ENCODE results near the gene SEZ6. TPM values are rescaled to one million over a fixed set of nuclear protein-coding genes. Genes with fewer than 3 reads are reported as not detected.

The SEZ6 gene
- total and polyA plus RNA-seq, 3 experiments from 2014 or later: 1.6 TPM; not detected in 2

DNA sequence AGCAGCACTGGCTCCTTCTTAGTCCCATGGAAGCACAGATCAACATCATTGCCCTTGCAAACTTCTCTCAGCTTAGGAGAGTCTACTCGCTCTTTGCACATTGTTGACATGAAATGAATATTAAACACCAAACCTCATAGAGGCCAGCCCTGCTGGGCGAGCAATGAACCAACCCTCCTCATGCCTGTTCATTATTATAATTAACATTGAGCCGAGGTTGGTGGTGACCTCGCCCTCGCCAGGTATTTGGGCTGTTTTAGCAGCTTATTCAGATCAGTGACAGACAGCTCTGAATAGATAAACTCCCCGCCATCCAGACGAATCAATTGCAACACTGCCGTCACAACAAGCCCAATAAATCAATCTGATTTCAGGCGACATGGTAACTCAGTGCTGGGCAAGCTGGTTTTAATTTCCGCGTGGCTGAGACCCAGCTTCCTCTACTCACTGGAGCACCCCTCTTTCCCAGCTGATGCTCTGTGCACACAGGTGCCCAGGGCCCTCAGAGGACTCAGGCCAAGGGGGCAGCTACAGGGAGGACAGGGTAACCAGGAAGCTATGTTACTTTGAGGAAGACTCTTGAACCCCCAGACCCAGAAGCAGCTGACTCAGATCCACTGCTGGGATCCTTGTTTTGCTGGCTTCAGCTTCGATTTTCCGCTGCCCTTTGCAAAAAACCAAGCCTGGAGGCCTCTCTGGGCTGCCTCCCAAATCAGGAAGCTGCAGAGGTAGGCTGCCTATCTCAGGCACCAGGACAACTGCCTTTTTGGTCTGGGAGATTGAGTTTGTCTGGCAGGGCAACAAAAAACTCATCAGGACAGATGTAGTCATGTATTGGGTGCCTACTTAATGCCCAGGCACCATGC lies 10.7 kb upstream of the SEZ6 start:
- Mint-ChIP-seq H3K4me1 (peaks cover 5 to 11% (median 8%) of the 10 kb centered on the region in 3 donors), H3K9me3 (no peaks in the 10 kb centered on the region), H3K36me3 (peaks cover 0 to 5% (median 0%) of the 10 kb centered on the region in 3 donors), H3K27me3 (peaks cover 42 to 55% of the 10 kb centered on the region in 2 donors), H3K4me3 (no peak overlapping the region), H3K27ac (no peak overlapping the region)
- Histone ChIP-seq H3K36me3 (ENCODE audit: insufficient read depth, low read length) (no peaks in the 10 kb centered on the region), H3K9me3 (ENCODE audit: low read length) (no peaks in the 10 kb centered on the region), H3K4me3 (ENCODE audit: low read length) (no peak overlapping the region), H3K27me3 (ENCODE audit: insufficient read depth, low read length, poor library complexity, severe bottlenecking) (peaks cover 16% of the 10 kb centered on the region), H3K4me1 (ENCODE audit: insufficient read depth, low read length) (peaks cover 5% of the 10 kb centered on the region), H3K27ac (ENCODE audit: low read depth, low read length) (no peak overlapping the region)
- ChIA-PET POLR2A (no interaction called here), CTCF (interaction anchor here (1.3 kb wide), 1 partner anchor 108 kb away, joined by 3 read pairs; no protein-coding TSS in a partner anchor)
- DNase-seq: no peak

DNA sequence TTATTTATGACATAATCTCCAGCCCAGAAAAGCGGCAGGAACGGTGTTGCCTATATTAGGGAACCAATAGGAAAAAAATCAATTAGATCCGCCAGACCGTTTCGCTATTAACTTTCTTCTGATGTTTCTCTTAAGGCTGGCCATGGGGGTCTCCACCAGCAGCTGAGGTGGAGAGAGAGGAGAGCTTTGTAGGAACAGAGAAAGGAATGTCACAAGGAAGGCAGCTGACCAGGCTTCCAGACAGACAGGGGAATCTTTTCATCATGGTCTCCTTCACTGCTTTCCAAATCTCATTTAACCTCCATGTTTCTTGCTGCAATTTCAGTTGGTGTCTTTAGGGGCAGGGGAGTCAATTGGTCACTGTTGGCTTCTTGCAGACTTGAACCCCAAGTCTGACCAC lies 8.9 kb upstream of the SEZ6 start:
- no peak for DNase-seq
- ChIA-PET CTCF (interaction anchor here (1.2 to 1.9 kb wide), 2 partner anchors 49 to 102 kb away, joined by 5 to 6 read pairs; no protein-coding TSS in a partner anchor), POLR2A (no interaction called here)
- no peak overlapping the region for H3K27ac ChIP-seq (ENCODE audit: low read depth, low read length)
- no peaks in the 10 kb centered on the region for H3K27me3 ChIP-seq (ENCODE audit: insufficient read depth, low read length, poor library complexity, severe bottlenecking)
- Mint-ChIP-seq H3K27ac (no peak overlapping the region), H3K27me3 (peaks cover 32 to 48% of the 10 kb centered on the region in 2 donors), H3K4me1 (peaks cover 5 to 11% (median 5%) of the 10 kb centered on the region in 3 donors), H3K9me3 (no peaks in the 10 kb centered on the region), H3K36me3 (peaks cover 0 to 3% (median 0%) of the 10 kb centered on the region in 3 donors), H3K4me3 (no peak overlapping the region)
- H3K4me1 ChIP-seq (ENCODE audit: insufficient read depth, low read length): peaks cover 4% of the 10 kb centered on the region
- no peak overlapping the region for H3K4me3 ChIP-seq (ENCODE audit: low read length)
- H3K36me3 ChIP-seq (ENCODE audit: insufficient read depth, low read length): no peaks in the 10 kb centered on the region
- no peaks in the 10 kb centered on the region for H3K9me3 ChIP-seq (ENCODE audit: low read length)

DNA sequence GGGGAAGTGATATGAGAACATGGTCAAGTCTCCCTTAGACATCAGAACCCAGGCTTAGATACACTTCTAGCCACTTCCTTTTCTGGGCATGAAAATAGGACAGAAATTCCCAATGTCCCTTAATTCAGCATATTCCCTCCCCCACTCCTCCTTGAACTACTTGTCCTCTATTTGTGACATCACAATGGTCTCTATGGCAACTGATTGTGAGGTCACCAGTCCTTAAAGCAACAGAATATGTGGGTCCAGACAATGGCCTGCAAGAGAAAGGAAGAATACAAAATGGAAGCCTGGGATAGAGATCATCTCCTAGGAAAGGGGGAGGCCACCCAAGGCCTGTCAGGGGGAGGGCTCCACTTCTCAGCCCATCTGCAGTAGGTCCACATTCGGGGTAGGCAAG lies 6.7 kb upstream of the SEZ6 start:
- CTCF ChIA-PET: no interaction called here
- no peak overlapping the region for H3K27ac Mint-ChIP-seq

DNA sequence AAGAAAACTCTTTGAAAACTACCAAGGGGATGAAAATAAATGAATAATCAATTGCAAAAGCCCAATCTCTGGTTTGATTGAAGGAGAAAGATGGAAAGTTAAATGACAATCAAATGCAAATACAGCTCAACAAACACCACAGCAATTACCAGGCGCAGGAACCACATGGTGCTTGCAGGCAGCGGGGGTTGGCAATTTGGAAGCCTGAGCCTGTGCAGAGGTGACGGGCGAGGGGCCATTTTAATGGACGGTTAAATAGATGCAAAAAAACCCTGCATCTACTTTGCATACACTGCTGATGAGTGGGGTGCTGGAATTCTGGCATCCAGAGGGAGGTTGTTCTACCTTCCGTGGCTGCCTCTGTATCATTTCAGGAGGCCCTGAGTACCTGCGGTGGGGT lies 4.8 kb upstream of the SEZ6 start:
- Histone ChIP-seq H3K4me1 (ENCODE audit: insufficient read depth, low read length) (no peaks in the 10 kb centered on the region), H3K27ac (ENCODE audit: low read depth, low read length) (no peak overlapping the region), H3K36me3 (ENCODE audit: insufficient read depth, low read length) (no peaks in the 10 kb centered on the region), H3K9me3 (ENCODE audit: low read length) (no peaks in the 10 kb centered on the region), H3K27me3 (ENCODE audit: insufficient read depth, low read length, poor library complexity, severe bottlenecking) (peaks cover 19% of the 10 kb centered on the region), H3K4me3 (ENCODE audit: low read length) (no peak overlapping the region)
- H3K9me3 Mint-ChIP-seq: no peaks in the 10 kb centered on the region
- H3K36me3 Mint-ChIP-seq: peaks cover 0 to 3% (median 0%) of the 10 kb centered on the region in 3 donors
- no peak overlapping the region for H3K4me3 Mint-ChIP-seq
- DNase-seq: no peak
- peaks cover 0 to 5% (median 5%) of the 10 kb centered on the region in 3 donors for H3K4me1 Mint-ChIP-seq
- H3K27ac Mint-ChIP-seq: peak overlapping the region in 1 of 8 donors; percentile 6
- POLR2A ChIA-PET: no interaction called here
- CTCF ChIA-PET: no interaction called here
- peaks cover 34 to 50% of the 10 kb centered on the region in 2 donors for H3K27me3 Mint-ChIP-seq

More for the DNA sequence above, 6.7 kb upstream of the SEZ6 start:
- Mint-ChIP-seq H3K9me3 (no peaks in the 10 kb centered on the region), H3K36me3 (peaks cover 0 to 3% (median 0%) of the 10 kb centered on the region in 3 donors), H3K4me1 (no peaks in the 10 kb centered on the region), H3K27me3 (peaks cover 27 to 49% of the 10 kb centered on the region in 2 donors), H3K4me3 (no peak overlapping the region)
- POLR2A ChIA-PET: no interaction called here
- no peak for DNase-seq
- H3K27ac ChIP-seq (ENCODE audit: low read depth, low read length): no peak overlapping the region
- no peak overlapping the region for H3K4me3 ChIP-seq (ENCODE audit: low read length)
- peaks cover 6% of the 10 kb centered on the region for H3K27me3 ChIP-seq (ENCODE audit: insufficient read depth, low read length, poor library complexity, severe bottlenecking)
- no peaks in the 10 kb centered on the region for H3K36me3 ChIP-seq (ENCODE audit: insufficient read depth, low read length)
- no peaks in the 10 kb centered on the region for H3K4me1 ChIP-seq (ENCODE audit: insufficient read depth, low read length)
- H3K9me3 ChIP-seq (ENCODE audit: low read length): no peaks in the 10 kb centered on the region

DNA sequence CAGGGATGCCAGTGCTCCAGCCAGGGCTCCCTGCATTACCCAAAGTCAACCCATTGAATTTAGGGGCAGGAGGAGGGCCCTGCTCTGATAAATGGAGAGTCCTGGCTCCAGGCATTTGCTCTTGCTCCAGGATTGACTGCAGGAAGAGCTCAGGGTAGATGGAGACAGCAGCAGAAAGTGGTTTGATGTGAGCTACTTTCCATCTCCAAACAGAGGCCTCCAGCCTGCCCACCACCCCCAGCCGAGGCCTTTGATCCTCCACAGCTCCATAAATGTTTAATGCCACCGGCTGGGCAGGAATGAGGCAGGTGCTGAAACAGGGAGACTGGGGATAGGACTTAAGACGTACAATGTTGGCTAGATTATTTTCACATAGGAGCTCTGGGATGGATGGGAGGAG lies 4.3 kb upstream of the SEZ6 start:
- H3K4me3 ChIP-seq (ENCODE audit: low read length): no peak overlapping the region
- no peak overlapping the region for H3K27ac ChIP-seq (ENCODE audit: low read depth, low read length)
- DNase-seq: no peak
- H3K4me3 Mint-ChIP-seq: no peak overlapping the region
- peaks cover 19% of the 10 kb centered on the region for H3K27me3 ChIP-seq (ENCODE audit: insufficient read depth, low read length, poor library complexity, severe bottlenecking)
- no peaks in the 10 kb centered on the region for H3K36me3 ChIP-seq (ENCODE audit: insufficient read depth, low read length)
- H3K4me1 Mint-ChIP-seq: peaks cover 0 to 8% (median 5%) of the 10 kb centered on the region in 3 donors
- H3K9me3 ChIP-seq (ENCODE audit: low read length): no peaks in the 10 kb centered on the region
- no peaks in the 10 kb centered on the region for H3K4me1 ChIP-seq (ENCODE audit: insufficient read depth, low read length)
- POLR2A ChIA-PET: no interaction called here
- peaks cover 0 to 3% (median 0%) of the 10 kb centered on the region in 3 donors for H3K36me3 Mint-ChIP-seq
- CTCF ChIA-PET: no interaction called here
- peaks cover 0 to 2% (median 0%) of the 10 kb centered on the region in 5 donors for H3K9me3 Mint-ChIP-seq
- no peak overlapping the region for H3K27ac Mint-ChIP-seq
- H3K27me3 Mint-ChIP-seq: peaks cover 32 to 50% of the 10 kb centered on the region in 2 donors

DNA sequence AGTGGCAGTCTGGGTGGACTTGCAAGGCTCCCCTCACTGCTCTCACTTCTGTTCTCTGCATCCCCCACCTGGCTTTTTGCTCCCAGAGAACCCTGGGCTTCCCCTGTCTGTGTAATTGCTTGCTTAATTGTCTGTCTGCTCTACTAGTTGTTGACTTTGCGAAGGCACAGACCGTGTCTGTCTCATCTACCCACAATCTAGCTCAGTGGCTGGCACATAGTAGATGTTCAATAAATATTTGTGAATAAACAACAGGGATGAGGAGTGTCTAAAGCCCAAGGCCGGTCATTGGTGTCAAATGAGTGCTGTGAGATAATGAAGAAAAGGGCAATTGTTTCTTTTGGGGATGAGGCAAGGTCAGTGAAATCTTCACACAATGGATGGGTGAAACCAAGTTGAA lies 2.8 kb upstream of the SEZ6 start:
- Histone ChIP-seq H3K27ac (ENCODE audit: low read depth, low read length) (no peak overlapping the region), H3K9me3 (ENCODE audit: low read length) (no peaks in the 10 kb centered on the region), H3K36me3 (ENCODE audit: insufficient read depth, low read length) (no peaks in the 10 kb centered on the region), H3K4me3 (ENCODE audit: low read length) (no peak overlapping the region), H3K4me1 (ENCODE audit: insufficient read depth, low read length) (no peaks in the 10 kb centered on the region), H3K27me3 (ENCODE audit: insufficient read depth, low read length, poor library complexity, severe bottlenecking) (peaks cover 32% of the 10 kb centered on the region)
- POLR2A ChIA-PET: no interaction called here
- Mint-ChIP-seq H3K27me3 (peaks cover 40 to 64% of the 10 kb centered on the region in 2 donors), H3K4me1 (peaks cover 2 to 8% (median 5%) of the 10 kb centered on the region in 3 donors), H3K4me3 (no peak overlapping the region), H3K36me3 (peaks cover 0 to 3% (median 0%) of the 10 kb centered on the region in 3 donors), H3K27ac (no peak overlapping the region), H3K9me3 (peaks cover 0 to 2% (median 0%) of the 10 kb centered on the region in 5 donors)
- DNase-seq: no peak
- CTCF ChIA-PET: interaction anchor here (0.8 kb wide), 1 partner anchor 43 kb away, joined by 3 read pairs; no protein-coding TSS in a partner anchor

DNA sequence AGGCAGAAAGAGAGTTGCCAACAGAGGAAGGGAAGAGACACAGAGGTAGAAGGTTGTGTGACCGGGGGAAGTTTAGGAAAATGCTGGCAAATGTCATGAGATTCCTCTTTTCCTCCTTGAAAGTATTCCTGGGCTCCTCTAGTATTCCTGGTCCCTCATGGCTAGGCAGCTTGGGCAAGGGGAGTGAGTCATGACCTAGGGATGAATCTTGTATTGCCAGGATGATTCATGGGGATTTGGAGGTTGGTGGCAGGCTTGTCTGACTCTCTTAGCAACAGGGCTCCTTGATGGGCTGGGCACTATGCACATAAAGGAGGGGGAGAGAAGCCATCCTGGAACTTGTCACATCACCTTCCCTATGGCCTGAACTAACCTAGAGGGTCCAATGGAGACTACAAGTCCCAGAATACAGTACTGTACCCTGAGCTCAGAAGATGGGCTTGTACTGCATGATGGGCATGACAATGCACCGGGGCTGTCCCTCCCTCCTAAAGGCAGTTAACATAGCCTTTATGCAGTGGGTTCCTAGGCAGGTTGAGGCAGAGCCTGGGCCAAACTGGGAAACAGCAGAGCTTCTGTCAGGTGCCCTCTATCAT lies 2.1 kb upstream of the SEZ6 start:
- DNase-seq: no peak
- Histone ChIP-seq H3K9me3 (ENCODE audit: low read length) (no peaks in the 10 kb centered on the region), H3K4me3 (ENCODE audit: low read length) (no peak overlapping the region), H3K36me3 (ENCODE audit: insufficient read depth, low read length) (no peaks in the 10 kb centered on the region), H3K27me3 (ENCODE audit: insufficient read depth, low read length, poor library complexity, severe bottlenecking) (peaks cover 36% of the 10 kb centered on the region), H3K27ac (ENCODE audit: low read depth, low read length) (no peak overlapping the region), H3K4me1 (ENCODE audit: insufficient read depth, low read length) (no peaks in the 10 kb centered on the region)
- peaks cover 43 to 68% of the 10 kb centered on the region in 2 donors for H3K27me3 Mint-ChIP-seq
- ChIA-PET POLR2A (no interaction called here), CTCF (interaction anchor here (0.8 kb wide), 1 partner anchor 43 kb away, joined by 3 read pairs; no protein-coding TSS in a partner anchor)
- peaks cover 0 to 3% (median 0%) of the 10 kb centered on the region in 3 donors for H3K36me3 Mint-ChIP-seq
- H3K4me3 Mint-ChIP-seq: no peak overlapping the region
- H3K4me1 Mint-ChIP-seq: peaks cover 2 to 8% (median 5%) of the 10 kb centered on the region in 3 donors
- peaks cover 0 to 2% (median 0%) of the 10 kb centered on the region in 5 donors for H3K9me3 Mint-ChIP-seq
- H3K27ac Mint-ChIP-seq: no peak overlapping the region

DNA sequence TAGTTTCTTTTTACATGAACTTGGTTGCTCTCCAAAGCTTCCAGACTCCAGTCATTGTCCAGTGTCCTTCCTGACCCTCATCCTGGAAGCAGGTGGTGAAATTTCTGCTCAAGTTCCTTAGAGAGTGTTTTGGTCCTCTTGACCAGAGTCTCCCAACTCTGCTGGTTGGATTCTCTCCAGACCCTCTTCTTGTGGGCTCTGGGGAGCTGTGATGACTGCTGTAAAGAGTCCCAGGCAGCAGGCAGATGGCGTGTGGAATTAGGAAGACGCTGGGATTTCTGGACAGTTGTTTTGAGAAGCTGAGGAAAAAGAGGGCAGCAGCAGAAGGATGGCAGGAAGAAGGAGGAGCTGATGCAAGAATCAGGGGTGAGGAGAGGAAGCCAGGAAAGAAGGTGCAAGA lies 1.6 kb upstream of the SEZ6 start:
- Histone ChIP-seq H3K27me3 (ENCODE audit: insufficient read depth, low read length, poor library complexity, severe bottlenecking) (peaks cover 36% of the 10 kb centered on the region), H3K4me1 (ENCODE audit: insufficient read depth, low read length) (no peaks in the 10 kb centered on the region), H3K27ac (ENCODE audit: low read depth, low read length) (no peak overlapping the region), H3K9me3 (ENCODE audit: low read length) (no peaks in the 10 kb centered on the region), H3K4me3 (ENCODE audit: low read length) (no peak overlapping the region), H3K36me3 (ENCODE audit: insufficient read depth, low read length) (no peaks in the 10 kb centered on the region)
- H3K4me1 Mint-ChIP-seq: peaks cover 2 to 8% (median 5%) of the 10 kb centered on the region in 3 donors
- no peak for DNase-seq
- H3K4me3 Mint-ChIP-seq: no peak overlapping the region
- ChIA-PET CTCF (no interaction called here), POLR2A (no interaction called here)
- peaks cover 0 to 3% (median 0%) of the 10 kb centered on the region in 3 donors for H3K36me3 Mint-ChIP-seq
- no peak overlapping the region for H3K27ac Mint-ChIP-seq
- H3K27me3 Mint-ChIP-seq: peaks cover 43 to 70% of the 10 kb centered on the region in 2 donors
- H3K9me3 Mint-ChIP-seq: peaks cover 0 to 2% (median 0%) of the 10 kb centered on the region in 5 donors
